Thyroid gland (tissue), 4 donors: ENCODE data around the gene PCDH15.

Source experiments
- POLR2A ChIP-seq, 2 donors: fragments of 450-650 bp; IDR thresholded peaks; one replicate each; pipeline ENCODE4 v1.6.1; 2017; ENCODE audit warnings: antibody characterized with exemption in 2 of 2, mild to moderate bottlenecking in 2 of 2, moderate library complexity in 1 of 2
- TF ChIP-seq, protein P1 (sequence below), 6 experiments: fragments of 200-600 bp in 3 of 6; fragments of 450-650 bp in 3 of 6; sonication (generic) in 3 of 6; IDR thresholded peaks; one replicate each; pipeline ENCODE4 v1.5.1; 2016 to 2019; ENCODE audit warnings: antibody characterized with exemption in 6 of 6, mild to moderate bottlenecking in 2 of 6, inconsistent platforms in 1 of 6, moderate library complexity in 1 of 6

DNA sequence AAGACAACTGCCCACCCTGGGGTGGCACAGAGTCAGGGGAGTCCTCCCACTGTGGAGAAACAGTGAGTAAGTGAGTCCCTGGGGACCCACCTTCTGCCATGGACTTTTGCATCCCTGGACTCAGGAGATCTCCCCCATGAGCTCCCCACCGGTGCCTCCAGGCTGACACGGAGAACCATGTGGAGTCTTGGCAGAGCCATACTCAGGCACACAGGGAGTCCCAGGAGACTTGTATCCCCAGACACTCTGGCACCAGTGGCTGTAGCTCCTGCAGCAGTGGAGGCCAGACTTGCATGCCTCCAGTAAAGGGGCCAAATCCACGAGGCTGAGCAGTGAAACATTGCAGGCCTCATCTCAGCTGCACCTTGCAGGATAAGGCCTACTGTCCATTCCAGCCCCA is 791.4 kb downstream of the PCDH15 start:
- TF ChIP-seq POLR2A (IDR thresholded peaks at IDR 0.05), result no peak
- TF ChIP-seq, protein P1, sequence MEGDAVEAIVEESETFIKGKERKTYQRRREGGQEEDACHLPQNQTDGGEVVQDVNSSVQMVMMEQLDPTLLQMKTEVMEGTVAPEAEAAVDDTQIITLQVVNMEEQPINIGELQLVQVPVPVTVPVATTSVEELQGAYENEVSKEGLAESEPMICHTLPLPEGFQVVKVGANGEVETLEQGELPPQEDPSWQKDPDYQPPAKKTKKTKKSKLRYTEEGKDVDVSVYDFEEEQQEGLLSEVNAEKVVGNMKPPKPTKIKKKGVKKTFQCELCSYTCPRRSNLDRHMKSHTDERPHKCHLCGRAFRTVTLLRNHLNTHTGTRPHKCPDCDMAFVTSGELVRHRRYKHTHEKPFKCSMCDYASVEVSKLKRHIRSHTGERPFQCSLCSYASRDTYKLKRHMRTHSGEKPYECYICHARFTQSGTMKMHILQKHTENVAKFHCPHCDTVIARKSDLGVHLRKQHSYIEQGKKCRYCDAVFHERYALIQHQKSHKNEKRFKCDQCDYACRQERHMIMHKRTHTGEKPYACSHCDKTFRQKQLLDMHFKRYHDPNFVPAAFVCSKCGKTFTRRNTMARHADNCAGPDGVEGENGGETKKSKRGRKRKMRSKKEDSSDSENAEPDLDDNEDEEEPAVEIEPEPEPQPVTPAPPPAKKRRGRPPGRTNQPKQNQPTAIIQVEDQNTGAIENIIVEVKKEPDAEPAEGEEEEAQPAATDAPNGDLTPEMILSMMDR (IDR thresholded peaks at IDR 0.05), result no peak
